ENCODE measurements around the gene TNF.
A peak's percentile ranks its signal among the peaks of the same experiment; 100 is the strongest.
"Not testable (repeated sequence)": the region's sequence is repeated elsewhere in the genome, so short reads cannot be mapped to it uniquely, and the experiment has no call there.

GRCh38 chr6:31551371-31551770, 24.0 kb upstream of the TNF start:
- TF ChIP-seq, protein P1, sequence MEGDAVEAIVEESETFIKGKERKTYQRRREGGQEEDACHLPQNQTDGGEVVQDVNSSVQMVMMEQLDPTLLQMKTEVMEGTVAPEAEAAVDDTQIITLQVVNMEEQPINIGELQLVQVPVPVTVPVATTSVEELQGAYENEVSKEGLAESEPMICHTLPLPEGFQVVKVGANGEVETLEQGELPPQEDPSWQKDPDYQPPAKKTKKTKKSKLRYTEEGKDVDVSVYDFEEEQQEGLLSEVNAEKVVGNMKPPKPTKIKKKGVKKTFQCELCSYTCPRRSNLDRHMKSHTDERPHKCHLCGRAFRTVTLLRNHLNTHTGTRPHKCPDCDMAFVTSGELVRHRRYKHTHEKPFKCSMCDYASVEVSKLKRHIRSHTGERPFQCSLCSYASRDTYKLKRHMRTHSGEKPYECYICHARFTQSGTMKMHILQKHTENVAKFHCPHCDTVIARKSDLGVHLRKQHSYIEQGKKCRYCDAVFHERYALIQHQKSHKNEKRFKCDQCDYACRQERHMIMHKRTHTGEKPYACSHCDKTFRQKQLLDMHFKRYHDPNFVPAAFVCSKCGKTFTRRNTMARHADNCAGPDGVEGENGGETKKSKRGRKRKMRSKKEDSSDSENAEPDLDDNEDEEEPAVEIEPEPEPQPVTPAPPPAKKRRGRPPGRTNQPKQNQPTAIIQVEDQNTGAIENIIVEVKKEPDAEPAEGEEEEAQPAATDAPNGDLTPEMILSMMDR (IDR thresholded peaks at IDR 0.05) = peak in 11 of 12 donors; percentile 16 to 61 (median 49)
- not testable (repeated sequence) for TF ChIP-seq POLR2A (IDR thresholded peaks at IDR 0.05)

All from heart left ventricle (tissue), 13 donors.